Epithelial cell of proximal tubule (primary cell): ENCODE results near the gene HBS1L. TPM values are rescaled to one million over a fixed set of nuclear protein-coding genes. Genes with fewer than 3 reads are reported as not detected.
A peak's percentile ranks its signal among the peaks of the same experiment; 100 is the strongest.

Source experiments
- DNase-seq: peaks from one replicate; pipeline ENCODE4 v3.0.0-alpha.2; 2011; ENCODE audit warnings: low read depth
- H3K4me3 ChIP-seq: 2 replicates; pipeline ENCODE4 v1.5.1; 2011; ENCODE audit warnings: low read depth, mild to moderate bottlenecking, low read length
- CTCF ChIP-seq: conservative IDR thresholded peaks from 2 replicates; pipeline ENCODE4 v1.5.1; 2012; ENCODE audit warnings: low read depth, mild to moderate bottlenecking, low read length
- total RNA-seq: library from RNA; depleted of rRNA; stranded (reverse); fragments of >200 nt; gene quantifications from 2 replicates; pipeline ENCODE4 v1.2.3, GENCODE V29; 2015

The HBS1L gene
- total RNA-seq, 1 donor from 2014 or later = 91.7 TPM

DNA sequence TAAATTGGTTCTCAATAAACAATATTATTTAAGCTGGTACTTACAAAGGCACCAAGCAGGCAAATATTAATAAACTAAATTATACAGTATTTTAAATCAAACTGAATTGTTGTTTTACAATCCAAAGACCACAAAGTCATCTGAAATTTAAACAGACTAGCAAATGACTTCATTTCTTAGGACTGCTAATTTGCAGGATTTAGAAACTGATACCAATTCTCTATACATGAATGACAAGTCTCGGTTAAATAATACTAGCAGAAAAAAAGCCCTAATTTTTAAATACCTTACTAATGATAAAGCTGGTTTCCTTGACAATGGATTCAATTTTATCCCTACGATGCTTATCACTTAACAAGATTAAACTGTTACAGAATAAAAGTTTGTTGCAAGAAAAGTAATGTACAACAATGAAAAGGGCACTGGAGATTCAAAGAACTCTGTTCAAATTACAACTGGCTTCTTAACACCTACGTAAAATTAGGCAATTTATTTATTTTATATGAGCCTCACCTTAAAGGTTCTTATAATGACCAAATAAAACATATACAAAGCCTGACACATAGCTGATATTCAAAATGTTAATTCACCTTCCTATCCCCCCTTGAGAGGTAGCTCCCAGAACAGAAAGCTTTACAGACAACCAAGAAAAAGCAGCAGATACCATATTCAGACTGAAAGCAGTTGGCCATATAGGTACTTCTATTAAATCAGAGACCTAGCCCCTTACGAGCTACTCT lies 33.1 kb downstream of the HBS1L start:
- DNase-seq = no peak
- TF ChIP-seq CTCF = no peak
- no peak overlapping the region for H3K4me3 ChIP-seq

DNA sequence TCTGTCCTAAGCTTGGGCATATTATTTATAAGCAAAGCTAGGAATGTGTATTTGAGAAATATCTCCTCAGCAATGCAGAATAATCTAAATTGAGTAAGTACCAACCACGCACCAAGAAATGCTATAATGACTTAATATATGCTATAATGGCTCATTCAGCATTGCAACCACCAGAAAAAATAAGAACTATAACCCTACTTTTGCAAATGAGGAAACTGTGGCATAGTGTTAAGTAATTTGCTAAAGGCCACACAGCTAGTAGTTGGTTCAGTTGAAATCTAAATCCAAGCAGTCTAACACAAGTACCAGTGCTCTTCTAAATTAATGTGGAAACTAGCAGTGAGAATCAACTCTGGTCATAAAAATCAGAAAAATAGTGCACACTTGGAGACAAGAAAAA lies 35.7 kb downstream of the HBS1L start:
- DNase-seq = no peak
- TF ChIP-seq CTCF = no peak
- H3K4me3 ChIP-seq = no peak overlapping the region

DNA sequence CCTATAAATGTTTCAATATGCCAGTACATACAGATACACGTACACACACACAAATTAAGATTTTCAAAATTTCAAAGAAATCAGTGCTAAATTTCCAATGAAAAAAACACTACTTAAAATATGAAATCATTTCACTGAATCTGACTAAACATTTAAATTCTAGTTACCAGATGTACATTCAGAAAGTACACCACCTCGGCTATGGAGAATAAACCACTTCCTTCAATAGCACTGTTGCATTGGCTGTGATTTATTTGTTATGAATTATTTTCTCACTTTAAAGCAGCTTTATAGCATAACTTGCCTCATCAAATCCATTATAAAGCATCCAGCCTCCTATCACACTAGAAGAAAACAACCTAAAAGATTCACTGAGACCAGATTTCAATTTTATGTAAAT lies 36.6 kb downstream of the HBS1L start:
- TF ChIP-seq CTCF = no peak

DNA sequence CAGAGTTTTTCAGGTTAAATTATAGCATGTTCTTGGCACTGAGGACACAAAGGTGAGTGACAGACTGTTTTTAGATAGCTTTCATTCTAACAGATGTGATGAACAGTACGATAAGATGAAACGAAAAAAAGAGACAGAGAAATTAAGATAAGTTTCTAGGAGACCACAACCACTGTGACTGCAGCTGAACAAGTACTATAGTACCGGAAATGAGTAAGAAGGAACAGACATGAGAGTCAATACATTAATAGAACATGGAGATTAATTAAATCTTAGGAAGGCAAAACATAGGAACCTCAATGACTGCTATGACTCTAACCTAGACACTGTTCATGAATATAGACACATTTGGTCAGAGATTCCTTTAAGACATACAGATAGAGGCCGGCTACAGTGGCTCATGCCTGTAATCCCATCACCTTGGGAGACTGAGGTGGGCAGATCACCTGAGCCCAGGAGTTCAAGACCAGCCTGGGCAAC lies 40.2 kb downstream of the HBS1L start:
- DNase-seq = no peak
- no peak overlapping the region for H3K4me3 ChIP-seq
- TF ChIP-seq CTCF = no peak

More for the DNA sequence above, 36.6 kb downstream of the HBS1L start:
- no peak overlapping the region for H3K4me3 ChIP-seq
- DNase-seq = no peak

GRCh38 chr6:135013211-135013610 lies 41.4 kb downstream of the HBS1L start:
- TF ChIP-seq CTCF = no peak
- no peak overlapping the region for H3K4me3 ChIP-seq
- DNase-seq = no peak

DNA sequence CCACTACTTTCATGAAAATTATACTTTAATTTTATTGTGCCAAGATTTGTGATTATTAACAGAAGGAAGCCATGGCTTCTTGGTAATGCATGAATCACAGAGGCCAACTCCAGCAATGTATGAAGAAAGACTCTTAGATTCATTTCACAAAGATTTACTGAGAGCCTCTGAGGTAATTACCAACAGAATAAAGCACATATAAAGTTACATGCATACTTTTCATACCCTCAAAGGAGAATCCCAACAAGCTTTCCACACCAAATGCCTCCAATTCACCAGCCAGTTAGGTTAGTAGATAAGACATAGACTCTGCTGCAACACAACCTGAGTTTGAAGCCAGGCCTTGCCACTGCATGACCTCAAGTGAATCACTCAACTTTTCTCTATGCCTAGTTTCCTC lies 41.9 kb downstream of the HBS1L start:
- no peak overlapping the region for H3K4me3 ChIP-seq
- DNase-seq = peak; percentile 29
- no peak for TF ChIP-seq CTCF

DNA sequence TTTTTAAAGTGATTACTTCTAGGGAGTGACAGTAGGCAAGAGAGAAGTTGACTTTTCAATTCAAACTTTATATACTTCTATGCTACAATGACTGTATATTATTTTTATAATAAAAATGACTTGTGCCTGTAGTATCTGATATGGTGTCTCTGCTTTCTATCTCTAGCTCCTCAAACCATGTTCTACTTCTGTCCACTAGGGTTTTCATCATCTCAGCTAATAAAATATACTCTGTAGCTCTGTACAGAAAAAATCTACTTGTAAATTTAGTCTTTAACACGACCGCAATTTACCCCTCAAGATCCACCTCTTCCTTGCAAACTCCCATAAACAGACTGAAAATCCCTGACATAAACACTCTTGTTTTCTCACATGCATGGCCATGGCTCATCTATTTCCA lies 42.3 kb downstream of the HBS1L start:
- no peak for TF ChIP-seq CTCF
- DNase-seq = no peak
- H3K4me3 ChIP-seq = no peak overlapping the region
